GM21737 (cell line): ENCODE data around the gene RAP1GAP2.
"Not testable (repeated sequence)": the region's sequence is repeated elsewhere in the genome, so short reads cannot be mapped to it uniquely, and the experiment has no call there.

Experiments
- ATAC-seq: cut with Tn5 transposase; IDR thresholded peaks from one replicate; pipeline ENCODE4 v1.9.1; 2021; ENCODE audit warnings: mild to moderate bottlenecking, moderate library complexity; ENCODE audit not compliant: unreplicated experiment

The RAP1GAP2 gene

GRCh38 chr17:2796164-2797125 lies at the start of gene RAP1GAP2:
Gene RAP1GAP2 (plus strand): TSS chr17:2796438. CDS start chr17:2796528, 90 bp downstream.
- no peak for ATAC-seq

DNA sequence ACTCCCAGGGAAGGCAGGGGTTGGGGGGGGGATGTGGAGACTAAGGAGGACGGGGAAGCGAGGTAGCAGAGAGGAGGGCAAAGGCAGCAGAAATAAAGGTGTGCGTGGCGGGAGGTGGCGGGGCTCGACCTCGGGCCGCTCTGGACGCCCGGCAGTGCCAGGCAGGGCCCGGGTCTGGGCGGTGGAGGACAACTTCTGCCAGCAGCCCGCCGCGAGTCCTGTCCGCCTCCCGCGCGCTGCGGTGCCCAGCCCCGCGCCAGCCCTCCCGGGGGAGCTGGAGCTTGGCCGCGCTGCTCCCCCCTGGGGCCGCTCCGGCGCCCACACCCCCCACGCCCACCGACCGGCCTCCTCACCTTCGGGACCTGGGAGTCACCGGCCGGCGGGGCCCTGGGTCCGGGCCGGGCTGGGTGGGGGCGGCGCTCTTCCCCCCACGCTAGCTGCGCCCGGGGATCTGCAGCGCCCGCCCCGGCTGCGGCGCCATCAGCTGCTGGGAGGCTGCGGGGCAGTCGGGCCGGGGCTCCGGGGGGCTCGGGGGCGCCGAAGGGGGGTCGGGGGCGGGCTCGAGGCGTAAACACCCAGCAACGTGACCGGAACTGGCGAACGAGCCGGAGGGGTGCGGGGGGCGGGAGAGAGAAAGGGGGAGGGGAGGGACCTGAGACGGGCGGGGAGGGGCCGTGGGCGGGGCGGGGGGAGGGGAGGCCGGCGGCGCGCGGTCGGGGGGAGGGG lies 47.0 kb upstream of the RAP1GAP2 start, which contains the start of gene CCDC92B:
CCDC92B (minus strand) TSS at position 595 of the 726 bp plus-strand sequence. CDS start 14,507 bp downstream, outside the sequence.
- ATAC-seq = no peak

DNA sequence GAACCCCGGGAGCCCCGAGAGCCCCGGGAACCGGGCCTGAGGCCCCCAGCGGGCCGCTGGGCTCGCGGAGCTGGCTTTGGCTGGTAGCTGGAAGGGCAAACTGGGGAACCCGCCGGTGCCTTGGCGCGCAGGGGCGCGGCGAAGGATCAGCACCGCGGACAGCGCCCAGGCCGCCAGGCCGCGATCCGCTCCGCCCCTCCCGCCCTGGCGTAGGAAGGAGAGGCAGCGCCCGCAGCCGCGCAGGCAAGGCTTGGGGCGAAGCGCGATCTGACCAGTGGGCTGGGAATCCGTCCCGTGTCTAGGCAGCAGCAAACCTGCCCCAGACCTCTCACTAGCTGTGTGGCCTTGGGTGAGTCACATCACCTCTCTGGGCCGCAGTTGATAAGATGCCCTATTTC lies 46.5 kb upstream of the RAP1GAP2 start:
- no peak for ATAC-seq

DNA sequence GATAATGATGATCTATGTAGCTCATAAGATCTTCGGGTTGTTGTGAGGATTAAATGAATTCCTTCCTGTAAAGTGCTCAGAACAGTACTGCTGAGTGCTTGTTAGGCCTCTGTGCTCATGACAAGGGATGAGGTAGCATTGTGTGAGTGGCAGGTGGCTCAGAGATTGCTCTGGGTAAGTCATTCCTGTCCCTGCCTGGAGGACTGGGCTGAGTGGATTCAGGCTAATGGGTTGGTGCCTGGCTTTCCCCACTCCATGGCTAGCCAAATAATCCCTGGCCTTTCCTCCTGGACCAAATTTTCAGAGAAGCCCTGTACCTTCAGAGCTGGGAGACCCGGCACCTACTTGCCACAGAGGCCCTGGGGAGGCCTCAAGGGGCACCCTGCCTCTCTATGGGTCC lies 45.5 kb upstream of the RAP1GAP2 start:
- no peak for ATAC-seq

- ATAC-seq = no peak
Observed at GRCh38 chr17:2751491-2751890, 44.7 kb upstream of the RAP1GAP2 start.

- no peak for ATAC-seq
Observed at GRCh38 chr17:2755891-2756724, 40.1 kb upstream of the RAP1GAP2 start.

GRCh38 chr17:2758870-2759269 lies 37.4 kb upstream of the RAP1GAP2 start:
- ATAC-seq = no peak

- no peak for ATAC-seq
Observed at GRCh38 chr17:2770129-2770528, 26.1 kb upstream of the RAP1GAP2 start.

GRCh38 chr17:2775206-2775605 lies 21.0 kb upstream of the RAP1GAP2 start:
- no peak for ATAC-seq

DNA sequence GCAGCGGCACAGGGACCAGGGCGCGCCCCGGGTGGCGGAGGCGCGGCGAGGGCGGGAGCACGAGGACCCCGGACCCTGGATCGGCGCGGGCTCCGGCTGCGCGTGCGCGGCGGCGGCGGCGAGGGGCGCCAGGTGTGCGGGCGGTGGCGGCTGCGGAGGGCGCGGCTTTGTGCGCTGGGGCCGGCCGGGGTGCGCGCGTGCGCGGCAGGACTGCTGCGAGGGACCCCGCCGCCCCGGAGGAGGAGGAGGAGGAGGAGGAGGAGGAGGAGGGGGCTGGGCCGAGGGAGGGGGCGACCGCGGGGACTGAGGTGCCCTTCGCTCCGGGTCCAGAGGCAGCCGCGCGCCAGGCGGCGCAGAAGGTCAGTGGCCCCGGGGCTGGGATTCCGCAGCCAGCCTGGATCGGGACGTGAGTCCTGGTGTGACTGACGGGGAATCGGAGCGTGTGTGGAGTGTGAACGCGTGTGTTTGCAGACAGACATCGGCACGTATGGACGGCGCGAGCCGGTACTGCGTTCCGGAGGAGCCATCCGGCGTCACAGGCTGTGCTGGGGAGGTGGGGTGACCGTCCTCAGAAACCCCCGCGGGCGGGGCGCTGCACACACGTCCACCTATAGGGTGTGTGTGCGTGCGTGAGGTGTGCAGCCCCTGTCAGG lies 19.5 kb upstream of the RAP1GAP2 start:
- ATAC-seq = no peak

GRCh38 chr17:2777242-2777867 lies 18.9 kb upstream of the RAP1GAP2 start:
- ATAC-seq = no peak

DNA sequence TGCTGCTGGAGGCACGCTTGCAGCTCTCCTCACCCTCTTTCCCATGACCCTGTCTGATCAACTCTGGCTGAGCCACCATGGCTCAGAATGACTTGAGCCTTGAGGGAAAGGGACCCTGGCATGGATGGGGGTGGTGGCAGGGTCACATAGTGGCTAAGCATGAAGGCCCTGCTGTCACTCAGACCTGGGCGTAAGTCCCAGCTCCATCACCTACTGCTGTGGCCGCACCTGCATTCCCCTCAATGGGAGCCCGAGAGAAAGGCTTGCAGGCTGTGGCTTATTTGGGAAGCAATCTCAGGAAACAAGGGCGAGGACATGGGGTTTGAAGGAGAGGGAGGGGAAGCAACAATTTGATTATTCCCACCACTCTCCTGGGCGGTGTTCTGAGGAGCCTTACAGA lies 17.7 kb upstream of the RAP1GAP2 start:
- no peak for ATAC-seq

GRCh38 chr17:2779545-2779944 lies 16.7 kb upstream of the RAP1GAP2 start:
- no peak for ATAC-seq

GRCh38 chr17:2780256-2780655 lies 16.0 kb upstream of the RAP1GAP2 start:
- no peak for ATAC-seq

DNA sequence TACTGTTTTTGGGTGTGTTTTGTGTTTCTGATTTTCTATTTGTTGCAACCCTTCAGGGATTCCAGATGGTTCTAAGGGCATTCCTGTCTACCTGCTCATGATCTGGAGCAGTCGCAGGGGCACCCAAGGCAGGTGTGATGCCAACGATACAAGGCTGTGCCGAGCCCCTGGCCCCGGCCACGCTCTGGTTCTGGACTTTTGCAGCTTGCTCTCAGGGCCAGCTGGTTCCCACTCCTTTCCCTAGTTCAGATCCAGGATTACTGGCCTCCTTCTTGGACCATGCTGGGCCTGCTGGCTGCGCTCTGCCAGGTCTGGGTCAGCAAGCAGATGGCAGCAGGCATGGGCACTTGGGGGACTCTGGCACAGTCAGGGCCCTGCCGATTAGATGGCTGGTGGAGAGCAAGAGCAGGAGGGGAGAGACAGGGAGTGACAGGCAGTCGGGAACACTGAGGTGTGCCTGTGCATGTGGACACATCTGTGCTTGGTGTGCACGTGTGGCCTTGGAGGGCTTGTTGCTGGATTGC lies 15.2 kb upstream of the RAP1GAP2 start:
- ATAC-seq = no peak

DNA sequence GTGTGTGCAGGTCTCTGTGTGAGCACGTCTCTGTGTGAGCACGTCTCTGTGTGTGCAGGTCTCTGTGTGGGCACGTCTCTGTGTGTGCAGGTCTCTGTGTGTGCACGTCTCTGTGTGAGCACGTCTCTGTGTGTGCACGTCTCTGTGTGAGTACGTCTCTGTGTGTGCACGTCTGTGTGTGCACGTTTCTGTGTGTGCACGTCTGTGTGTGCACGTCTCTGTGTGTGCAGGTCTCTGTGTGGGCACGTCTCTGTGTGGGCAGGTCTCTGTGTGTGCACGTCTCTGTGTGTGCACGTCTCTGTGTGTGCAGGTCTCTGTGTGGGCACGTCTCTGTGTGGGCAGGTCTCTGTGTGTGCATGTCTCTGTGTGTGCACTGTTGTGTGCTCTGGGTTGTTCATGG lies 14.6 kb upstream of the RAP1GAP2 start:
- ATAC-seq = not testable (repeated sequence)

DNA sequence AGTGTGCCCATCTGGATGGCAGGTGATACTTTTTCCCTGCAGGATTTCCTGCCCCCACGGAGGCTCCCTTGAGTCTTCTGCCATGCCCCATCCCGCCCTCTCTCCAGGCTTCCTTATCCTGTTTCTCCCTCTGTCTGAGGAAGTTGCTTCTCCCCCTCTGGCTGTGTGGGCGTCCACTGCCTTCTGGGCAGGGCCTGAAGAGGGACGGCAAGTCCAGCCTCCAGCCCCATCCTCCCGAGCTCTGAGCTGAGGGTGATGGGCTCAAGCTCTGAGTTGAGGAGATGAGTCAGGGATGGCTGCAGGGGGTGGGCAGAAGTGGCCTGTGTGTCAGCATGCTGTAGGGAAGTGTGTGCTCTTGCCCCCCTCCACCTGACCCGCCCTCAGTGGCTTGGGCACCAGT lies 14.2 kb upstream of the RAP1GAP2 start:
- no peak for ATAC-seq

- no peak for ATAC-seq
Observed at GRCh38 chr17:2783310-2784030, 12.8 kb upstream of the RAP1GAP2 start.

GRCh38 chr17:2784864-2785263 lies 11.4 kb upstream of the RAP1GAP2 start:
- no peak for ATAC-seq
